GM13976 (cell line): ENCODE measurements around the gene CHST6.
"Not testable (repeated sequence)": the region's sequence is repeated elsewhere in the genome, so short reads cannot be mapped to it uniquely, and the experiment has no call there.

Source experiments
- DNase-seq: peaks from one replicate; pipeline ENCODE4 v3.0.0; 2012; ENCODE audit warnings: low spot score
- in situ Hi-C: fragments of 300-500 bp; cut with MboI; formaldehyde crosslinking; loops from one replicate; pipeline ENCODE4 v1.12.0; 2022; ENCODE audit warnings: low sequenced_read_pairs, mixed read lengths, inconsistent platforms; ENCODE audit not compliant: unreplicated experiment
- TF ChIP-seq, protein P1 (sequence below): IDR thresholded peaks from 2 replicates; pipeline ENCODE4 v1.5.1; 2012; ENCODE audit warnings: borderline replicate concordance, mild to moderate bottlenecking; ENCODE audit not compliant: insufficient read depth; ENCODE audit errors: extremely low read depth, missing control alignments, control extremely low read depth

CHST6 gene

GRCh38 chr16:75458439-75458838 lies 36.8 kb downstream of the CHST6 start:
- TF ChIP-seq, protein P1, sequence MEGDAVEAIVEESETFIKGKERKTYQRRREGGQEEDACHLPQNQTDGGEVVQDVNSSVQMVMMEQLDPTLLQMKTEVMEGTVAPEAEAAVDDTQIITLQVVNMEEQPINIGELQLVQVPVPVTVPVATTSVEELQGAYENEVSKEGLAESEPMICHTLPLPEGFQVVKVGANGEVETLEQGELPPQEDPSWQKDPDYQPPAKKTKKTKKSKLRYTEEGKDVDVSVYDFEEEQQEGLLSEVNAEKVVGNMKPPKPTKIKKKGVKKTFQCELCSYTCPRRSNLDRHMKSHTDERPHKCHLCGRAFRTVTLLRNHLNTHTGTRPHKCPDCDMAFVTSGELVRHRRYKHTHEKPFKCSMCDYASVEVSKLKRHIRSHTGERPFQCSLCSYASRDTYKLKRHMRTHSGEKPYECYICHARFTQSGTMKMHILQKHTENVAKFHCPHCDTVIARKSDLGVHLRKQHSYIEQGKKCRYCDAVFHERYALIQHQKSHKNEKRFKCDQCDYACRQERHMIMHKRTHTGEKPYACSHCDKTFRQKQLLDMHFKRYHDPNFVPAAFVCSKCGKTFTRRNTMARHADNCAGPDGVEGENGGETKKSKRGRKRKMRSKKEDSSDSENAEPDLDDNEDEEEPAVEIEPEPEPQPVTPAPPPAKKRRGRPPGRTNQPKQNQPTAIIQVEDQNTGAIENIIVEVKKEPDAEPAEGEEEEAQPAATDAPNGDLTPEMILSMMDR = no peak
- in situ Hi-C loops = loop anchor here (25.0 kb wide), 1 partner anchor 1729 kb away; the partner anchor contains the start of genes MON1B and SYCE1L

GRCh38 chr16:75458029-75458428 lies 37.2 kb downstream of the CHST6 start:
- in situ Hi-C loops = loop anchor here (25.0 kb wide), 1 partner anchor 1729 kb away; the partner anchor contains the start of genes MON1B and SYCE1L
- DNase-seq = no peak
- TF ChIP-seq, protein P1 = no peak

More at GRCh38 chr16:75458439-75458838, 36.8 kb downstream of the CHST6 start:
- DNase-seq = no peak

- no peak for DNase-seq
- TF ChIP-seq, protein P1 = no peak
- in situ Hi-C loops = loop anchor here (25.0 kb wide), 1 partner anchor 1730 kb away; the partner anchor contains the start of genes MON1B and SYCE1L
These were observed 37.7 kb downstream of the CHST6 start for GRCh38 chr16:75457485-75458021.

- TF ChIP-seq, protein P1 = no peak
- no peak for DNase-seq
- in situ Hi-C loops = loop anchor here (25.0 kb wide), 1 partner anchor 1730 kb away; the partner anchor contains the start of genes MON1B and SYCE1L
These were observed 38.3 kb downstream of the CHST6 start for GRCh38 chr16:75456971-75457370.

- in situ Hi-C loops = loop anchor here (25.0 kb wide), 1 partner anchor 1731 kb away; the partner anchor contains the start of genes MON1B and SYCE1L
- DNase-seq = not testable (repeated sequence)
These were observed 38.8 kb downstream of the CHST6 start for GRCh38 chr16:75456486-75456885.

- no peak for DNase-seq
- in situ Hi-C loops = loop anchor here (25.0 kb wide), 1 partner anchor 1732 kb away; the partner anchor contains the start of genes MON1B and SYCE1L
- TF ChIP-seq, protein P1 = no peak
These were observed 39.6 kb downstream of the CHST6 start for GRCh38 chr16:75455677-75456076.

DNA sequence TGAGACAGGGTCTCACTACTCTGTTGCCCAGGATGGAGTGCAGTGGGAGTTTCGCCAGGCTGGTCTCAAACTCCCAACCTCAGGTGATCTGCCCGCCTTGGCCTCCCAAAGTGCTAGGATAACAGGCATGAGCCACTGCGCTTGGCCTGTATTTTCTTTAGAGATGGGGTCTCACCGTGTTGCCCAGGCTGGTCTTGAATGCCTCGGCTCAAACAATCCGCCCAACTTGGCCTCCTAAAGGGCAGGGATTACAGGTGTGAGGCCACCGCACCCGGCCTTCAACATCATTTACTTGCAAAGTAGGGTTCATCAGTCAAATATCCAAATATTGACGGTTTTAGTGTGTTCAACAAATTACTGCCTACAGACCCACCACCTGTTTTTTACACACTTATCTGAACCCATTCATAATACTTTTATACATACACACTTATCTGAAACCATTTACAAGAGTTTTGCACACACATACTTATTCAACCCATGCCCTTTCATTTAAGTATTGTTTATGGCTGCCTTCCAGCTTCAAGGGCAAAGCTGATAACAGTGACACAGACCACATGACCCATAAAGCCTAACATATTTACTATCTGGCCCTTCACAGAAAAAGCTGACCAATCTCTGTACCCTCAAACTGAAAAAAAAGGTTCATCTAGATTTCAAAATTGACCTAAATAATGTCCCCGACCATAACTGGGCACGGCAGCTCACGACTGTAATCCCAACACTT lies 42.6 kb downstream of the CHST6 start:
- TF ChIP-seq, protein P1 = no peak
- no peak for DNase-seq
- in situ Hi-C loops = loop anchor here (25.0 kb wide), 1 partner anchor 1735 kb away; the partner anchor contains the start of genes MON1B and SYCE1L
